Skeletal muscle tissue (tissue), 4 donors: Measurements from ENCODE around the gene PRDM15. TPM values are rescaled to one million over a fixed set of nuclear protein-coding genes. Genes with fewer than 3 reads are reported as not detected.

Experiments
- H3K27ac ChIP-seq: one replicate; pipeline ENCODE4 v1.7.0; 2013; ENCODE audit warnings: mild to moderate bottlenecking, low read depth, low read length, inconsistent platforms
- H3K27me3 ChIP-seq, 3 donors: one replicate each; pipeline ENCODE4 v1.7.0; 2013; ENCODE audit warnings: low read length in 3 of 3; ENCODE audit not compliant: control insufficient read depth in 3 of 3, insufficient read depth in 3 of 3
- H3K36me3 ChIP-seq, 3 donors: one replicate each; pipeline ENCODE4 v1.7.0; 2013; ENCODE audit warnings: low read length in 3 of 3; ENCODE audit not compliant: control insufficient read depth in 3 of 3, insufficient read depth in 3 of 3
- H3K4me1 ChIP-seq, 3 donors: one replicate each; pipeline ENCODE4 v1.7.0; 2013; ENCODE audit warnings: low read length in 3 of 3, mild to moderate bottlenecking in 3 of 3; ENCODE audit not compliant: control insufficient read depth in 3 of 3, insufficient read depth in 3 of 3
- H3K4me3 ChIP-seq, 3 donors: one replicate each; pipeline ENCODE4 v1.7.0; 2013; ENCODE audit warnings: low read length in 3 of 3
- H3K9ac ChIP-seq, 3 donors: one replicate each; pipeline ENCODE4 v1.7.0; 2013; ENCODE audit warnings: low read length in 3 of 3, mild to moderate bottlenecking in 3 of 3, moderate library complexity in 2 of 3, low read depth in 1 of 3
- H3K9me3 ChIP-seq, 3 donors: one replicate each; pipeline ENCODE4 v1.7.0; 2013; ENCODE audit warnings: low read length in 3 of 3; ENCODE audit not compliant: control insufficient read depth in 3 of 3
- total RNA-seq: library from RNA; depleted of rRNA; stranded (reverse); fragments of >200 nt; gene quantifications from one replicate; pipeline ENCODE4 v1.2.3, GENCODE V29; 2014
- donor health status: Osteomylitis.

PRDM15 gene
- total RNA-seq, 1 donor from 2014 or later, result 2.6 TPM

DNA sequence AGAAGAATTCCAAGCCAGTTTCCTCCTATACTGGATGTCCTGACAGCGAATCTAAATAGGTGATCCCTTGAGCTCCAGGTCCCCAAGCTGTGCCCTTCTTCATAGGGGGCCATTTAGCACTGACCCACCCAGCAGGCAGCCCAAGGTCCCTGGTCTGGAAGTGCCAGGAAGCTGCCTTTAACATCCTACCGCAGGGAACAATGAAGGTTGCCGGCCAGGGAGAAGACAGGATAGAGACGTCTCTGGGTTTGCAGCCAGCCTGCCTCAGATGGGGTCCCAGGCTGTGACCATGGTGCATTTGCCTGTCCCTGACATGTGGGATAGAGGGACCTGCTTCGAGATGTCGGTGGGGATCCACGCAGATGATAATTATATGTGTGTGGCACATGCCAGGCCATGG lies 109.6 kb downstream of the PRDM15 start:
- Histone ChIP-seq H3K9ac (no peak overlapping the region), H3K4me3 (no peak overlapping the region), H3K27me3 (peaks cover 65 to 85% (median 70%) of the 10 kb centered on the region in 3 donors), H3K9me3 (no peaks in the 10 kb centered on the region), H3K36me3 (no peaks in the 10 kb centered on the region), H3K4me1 (peaks cover 11 to 13% (median 12%) of the 10 kb centered on the region in 3 donors), H3K27ac (no peak overlapping the region)

DNA sequence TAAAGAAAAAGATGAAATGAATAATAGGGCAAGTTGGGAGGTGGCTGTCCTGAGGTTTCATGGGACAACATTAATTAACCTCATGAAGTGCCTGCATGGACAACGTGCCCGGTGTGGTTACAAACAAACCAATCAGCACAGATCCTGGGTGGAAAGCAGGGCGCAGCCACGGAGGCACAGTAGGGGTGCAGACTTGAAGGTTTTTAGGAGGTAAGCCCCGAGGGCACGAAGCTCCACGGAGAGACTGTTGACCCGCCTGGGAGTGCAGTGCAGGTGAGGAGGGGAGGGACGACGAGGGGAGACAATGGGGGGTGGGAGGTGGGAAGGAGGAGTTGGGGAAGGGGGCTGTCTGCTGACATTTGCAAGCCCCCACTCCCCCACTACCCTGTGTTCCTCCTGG lies 110.0 kb downstream of the PRDM15 start:
- no peak overlapping the region for H3K9ac ChIP-seq
- H3K4me3 ChIP-seq, result peak overlapping the region in 1 of 3 donors; percentile 2
- H3K36me3 ChIP-seq, result no peaks in the 10 kb centered on the region
- H3K27ac ChIP-seq, result no peak overlapping the region
- no peaks in the 10 kb centered on the region for H3K9me3 ChIP-seq
- H3K4me1 ChIP-seq, result peaks cover 11 to 13% (median 12%) of the 10 kb centered on the region in 3 donors
- peaks cover 69 to 88% (median 74%) of the 10 kb centered on the region in 3 donors for H3K27me3 ChIP-seq

GRCh38 chr21:41768437-41769042 lies 110.6 kb downstream of the PRDM15 start:
- Histone ChIP-seq H3K9ac (peak overlapping the region in 1 of 3 donors; percentile 32), H3K36me3 (no peaks in the 10 kb centered on the region), H3K27me3 (peaks cover 73 to 90% (median 76%) of the 10 kb centered on the region in 3 donors), H3K4me1 (peaks cover 11 to 13% (median 12%) of the 10 kb centered on the region in 3 donors), H3K4me3 (peak overlapping the region in 1 of 3 donors; percentile 27), H3K27ac (no peak overlapping the region), H3K9me3 (no peaks in the 10 kb centered on the region)

DNA sequence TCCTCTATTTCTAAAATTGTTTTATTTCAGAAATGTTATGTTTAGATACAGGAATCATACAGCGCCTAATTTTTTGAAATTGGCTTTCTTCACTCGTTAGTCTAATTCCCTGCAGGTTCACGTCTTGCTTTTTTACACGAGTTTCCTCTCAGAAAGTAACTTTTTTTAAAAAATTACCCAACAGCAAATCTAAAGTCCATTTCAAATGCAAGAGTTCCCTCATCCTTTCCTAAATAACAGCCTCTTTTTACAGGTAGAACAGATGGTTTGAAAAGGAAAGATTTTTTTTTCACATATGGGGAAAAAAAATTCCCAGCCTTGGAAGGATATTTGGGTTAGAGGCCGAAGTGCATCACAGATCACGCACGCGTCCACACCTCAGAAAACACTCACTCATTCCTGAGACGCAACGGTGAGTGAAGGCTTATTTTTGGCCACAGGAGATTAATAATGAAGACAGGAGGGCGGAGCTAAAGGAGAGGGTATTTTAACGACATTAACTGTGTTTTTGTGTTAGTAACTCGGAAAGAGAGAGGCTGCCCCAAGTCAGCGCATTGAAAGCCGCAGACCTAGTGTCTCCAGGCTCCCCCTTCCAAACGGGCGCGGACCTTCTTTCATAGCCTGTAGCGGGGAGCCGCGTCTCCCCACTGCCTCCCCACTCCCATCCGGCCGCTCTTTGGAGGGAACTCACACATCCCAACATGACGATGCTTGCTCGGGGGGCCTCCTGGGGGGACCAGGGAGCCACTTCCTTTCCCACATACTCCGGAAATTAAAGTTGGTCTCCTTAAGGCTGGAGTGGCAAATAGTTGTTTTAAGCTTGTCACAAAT lies 111.3 kb downstream of the PRDM15 start:
- no peaks in the 10 kb centered on the region for H3K36me3 ChIP-seq
- H3K4me3 ChIP-seq, result no peak overlapping the region
- peaks cover 11 to 13% (median 12%) of the 10 kb centered on the region in 3 donors for H3K4me1 ChIP-seq
- H3K9ac ChIP-seq, result no peak overlapping the region
- H3K27ac ChIP-seq, result no peak overlapping the region
- no peaks in the 10 kb centered on the region for H3K9me3 ChIP-seq
- peaks cover 75 to 91% (median 82%) of the 10 kb centered on the region in 3 donors for H3K27me3 ChIP-seq

DNA sequence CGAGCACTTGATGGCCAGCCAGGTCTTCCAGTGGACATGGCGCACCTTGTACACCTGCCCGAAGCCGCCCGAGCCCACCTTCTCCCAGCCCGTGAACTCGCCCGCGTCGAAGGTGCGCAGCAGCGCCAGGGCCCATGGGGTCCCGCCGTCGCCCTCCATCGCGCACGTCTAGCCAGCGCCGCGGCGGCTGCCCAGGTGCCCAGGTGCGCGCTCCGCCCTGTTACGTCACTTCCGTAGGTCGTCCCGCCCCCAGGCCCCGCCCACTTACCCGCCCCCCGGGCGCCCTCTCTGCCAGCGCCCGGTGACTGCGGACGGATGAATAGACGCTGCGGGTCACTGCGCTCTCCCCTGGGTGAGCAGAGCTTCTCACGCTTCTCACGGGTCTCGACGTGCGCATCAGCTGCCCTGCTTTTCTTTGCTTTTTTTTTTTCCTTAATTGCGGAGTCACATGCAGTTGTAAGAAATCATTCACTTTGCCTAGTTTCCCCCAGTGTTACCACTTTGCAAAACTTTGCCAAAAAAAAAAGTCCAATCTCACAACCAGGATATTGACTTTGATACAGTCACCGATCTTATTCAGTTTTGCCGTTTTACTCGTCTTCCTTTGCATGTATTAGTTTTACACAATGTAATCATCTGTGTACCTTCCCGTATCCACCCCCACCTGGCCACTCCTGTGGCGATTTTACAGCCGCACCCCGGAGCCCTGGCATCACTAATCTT lies 112.1 kb downstream of the PRDM15 start, which contains the start of gene RIPK4:
Gene RIPK4 (minus strand): TSS at position 170 of the 723 bp plus-strand sequence. CDS start 11 bp downstream, at position 159.
- Histone ChIP-seq H3K36me3 (no peaks in the 10 kb centered on the region), H3K27me3 (peaks cover 75 to 91% (median 90%) of the 10 kb centered on the region in 3 donors), H3K27ac (no peak within 1 kb of the TSS), H3K9me3 (no peaks in the 10 kb centered on the region), H3K4me3 (no peak within 1 kb of the TSS), H3K4me1 (peaks cover 12 to 14% (median 13%) of the 10 kb centered on the region in 3 donors), H3K9ac (no peak within 1 kb of the TSS)

GRCh38 chr21:41765973-41766882 lies 112.9 kb downstream of the PRDM15 start:
- Histone ChIP-seq H3K4me3 (no peak overlapping the region), H3K9ac (no peak overlapping the region), H3K27ac (no peak overlapping the region), H3K4me1 (peaks cover 13 to 23% (median 18%) of the 10 kb centered on the region in 3 donors), H3K9me3 (no peaks in the 10 kb centered on the region), H3K27me3 (peaks cover 79 to 93% (median 90%) of the 10 kb centered on the region in 3 donors), H3K36me3 (no peaks in the 10 kb centered on the region)

DNA sequence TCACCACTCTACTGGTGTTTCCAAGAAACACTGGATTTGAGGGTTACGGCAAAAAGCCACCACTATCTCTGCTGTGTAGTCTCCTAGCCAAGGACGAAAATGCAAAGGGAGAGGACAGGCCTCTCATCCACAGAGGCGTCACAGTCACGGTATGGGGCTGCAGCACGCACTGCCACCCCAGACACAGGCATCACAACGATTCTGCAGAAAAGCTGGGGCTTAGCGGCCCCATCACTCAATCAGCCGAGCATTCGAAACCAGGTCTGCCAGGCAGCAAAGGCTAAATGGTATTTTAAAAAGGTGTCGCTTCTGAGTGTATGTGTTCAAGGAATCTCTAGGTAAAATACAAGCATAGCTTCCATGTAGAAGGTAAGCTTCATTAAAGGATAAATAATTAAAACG lies 113.7 kb downstream of the PRDM15 start:
- Histone ChIP-seq H3K9me3 (no peaks in the 10 kb centered on the region), H3K4me3 (no peak overlapping the region), H3K27ac (no peak overlapping the region), H3K27me3 (peaks cover 84 to 92% (median 84%) of the 10 kb centered on the region in 3 donors), H3K9ac (no peak overlapping the region), H3K36me3 (no peaks in the 10 kb centered on the region), H3K4me1 (peaks cover 17 to 29% (median 21%) of the 10 kb centered on the region in 3 donors)

GRCh38 chr21:41764558-41765419 lies 114.4 kb downstream of the PRDM15 start:
- H3K9ac ChIP-seq, result no peak overlapping the region
- no peaks in the 10 kb centered on the region for H3K9me3 ChIP-seq
- no peak overlapping the region for H3K27ac ChIP-seq
- no peak overlapping the region for H3K4me3 ChIP-seq
- peaks cover 17 to 29% (median 21%) of the 10 kb centered on the region in 3 donors for H3K4me1 ChIP-seq
- peaks cover 80 to 90% (median 84%) of the 10 kb centered on the region in 3 donors for H3K27me3 ChIP-seq
- H3K36me3 ChIP-seq, result no peaks in the 10 kb centered on the region
